SJCRH30 (cell line): ENCODE measurements around the gene DNM3. TPM values are rescaled to one million over a fixed set of nuclear protein-coding genes. Genes with fewer than 3 reads are reported as not detected.

Experiments
- DNase-seq, 2 experiments: peaks; one replicate each; pipeline ENCODE4 v3.0.0-alpha.2; 2015 to 2020
- H3K27ac ChIP-seq: fragments of 250-450 bp; sonication (Bioruptor Pico); 2 replicates; pipeline ENCODE4 v1.5.1; 2020; ENCODE audit warnings: mild to moderate bottlenecking, moderate library complexity
- H3K27me3 ChIP-seq: fragments of 250-450 bp; sonication (Bioruptor Pico); 2 replicates; pipeline ENCODE4 v1.5.1; 2020; ENCODE audit warnings: mild to moderate bottlenecking, moderate library complexity
- H3K36me3 ChIP-seq: fragments of 250-450 bp; sonication (Bioruptor Pico); 2 replicates; pipeline ENCODE4 v1.5.1; 2020; ENCODE audit warnings: mild to moderate bottlenecking, moderate library complexity
- H3K4me1 ChIP-seq: fragments of 250-450 bp; sonication (Bioruptor Pico); 2 replicates; pipeline ENCODE4 v1.5.1; 2020; ENCODE audit warnings: mild to moderate bottlenecking, moderate library complexity
- H3K4me3 ChIP-seq: fragments of 250-450 bp; sonication (Bioruptor Pico); 2 replicates; pipeline ENCODE4 v1.5.1; 2020; ENCODE audit warnings: mild to moderate bottlenecking, moderate library complexity
- H3K9me3 ChIP-seq: fragments of 250-450 bp; sonication (Bioruptor Pico); replicated peaks from 2 replicates; pipeline ENCODE4 v1.5.1; 2020; ENCODE audit warnings: mild to moderate bottlenecking, moderate library complexity
- total RNA-seq: library from RNA; depleted of rRNA; stranded (reverse); fragments of >200 nt; shearing (Covaris generic); gene quantifications from 2 replicates; pipeline ENCODE4 v1.2.3, GENCODE V29; 2014

Gene DNM3
- total RNA-seq, 1 experiment from 2014 or later = 13.7 TPM

DNA sequence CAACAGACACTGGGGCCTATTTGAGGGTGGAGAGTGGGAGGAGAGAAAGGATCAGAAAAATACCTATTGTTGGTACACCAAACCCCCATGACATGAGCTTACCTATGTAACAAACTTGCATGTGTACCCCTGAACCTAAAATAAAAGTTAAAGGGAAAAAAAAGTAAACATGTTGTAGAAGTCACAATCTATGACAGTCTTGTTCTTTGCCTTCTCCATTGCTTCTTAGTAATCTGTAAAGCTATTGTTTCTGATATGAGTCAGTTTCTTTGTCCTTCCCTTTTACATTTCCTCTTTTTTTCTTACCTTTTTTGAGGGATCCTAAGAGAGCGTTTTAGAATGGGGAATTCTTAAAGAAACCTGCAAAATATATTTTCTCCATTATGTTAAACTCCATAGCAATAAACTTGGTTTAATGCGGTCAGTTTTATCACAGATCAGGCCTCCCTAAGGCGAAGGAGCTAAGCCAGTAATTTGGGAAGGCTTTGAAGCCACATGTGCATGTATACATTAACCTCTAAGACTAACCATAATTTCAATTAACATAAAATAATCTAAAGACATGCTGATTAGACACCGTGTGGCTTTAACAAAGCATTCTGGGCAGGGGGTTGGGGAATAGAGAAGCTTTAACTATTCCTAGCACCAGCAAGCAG is 501.4 kb downstream of the DNM3 start:
- H3K27ac ChIP-seq = peak overlapping the region; percentile 92
- H3K4me1 ChIP-seq = peaks cover 18% of the 10 kb centered on the region
- H3K9me3 ChIP-seq = peaks cover 8% of the 10 kb centered on the region
- no peaks in the 10 kb centered on the region for H3K27me3 ChIP-seq
- DNase-seq = no peak
- no peaks in the 10 kb centered on the region for H3K36me3 ChIP-seq
- H3K4me3 ChIP-seq = no peak overlapping the region; the same call in 1 of the 2 replicates

GRCh38 chr1:172343240-172344160 is 502.2 kb downstream of the DNM3 start:
- H3K4me1 ChIP-seq = peaks cover 18% of the 10 kb centered on the region
- peak in 1 of 2 experiments; percentile 75 for DNase-seq
- no peaks in the 10 kb centered on the region for H3K27me3 ChIP-seq
- no peaks in the 10 kb centered on the region for H3K36me3 ChIP-seq
- H3K9me3 ChIP-seq = peaks cover 8% of the 10 kb centered on the region
- peak overlapping the region; percentile 92 for H3K27ac ChIP-seq
- H3K4me3 ChIP-seq = peak overlapping the region; percentile 49

- DNase-seq = no peak
- no peaks in the 10 kb centered on the region for H3K36me3 ChIP-seq
- no peaks in the 10 kb centered on the region for H3K27me3 ChIP-seq
- H3K4me3 ChIP-seq = no peak overlapping the region
- peaks cover 19% of the 10 kb centered on the region for H3K4me1 ChIP-seq
- H3K9me3 ChIP-seq = peaks cover 8% of the 10 kb centered on the region
- H3K27ac ChIP-seq = peak overlapping the region; percentile 92
Measured at GRCh38 chr1:172344444-172344843, 503.1 kb downstream of the DNM3 start.

DNA sequence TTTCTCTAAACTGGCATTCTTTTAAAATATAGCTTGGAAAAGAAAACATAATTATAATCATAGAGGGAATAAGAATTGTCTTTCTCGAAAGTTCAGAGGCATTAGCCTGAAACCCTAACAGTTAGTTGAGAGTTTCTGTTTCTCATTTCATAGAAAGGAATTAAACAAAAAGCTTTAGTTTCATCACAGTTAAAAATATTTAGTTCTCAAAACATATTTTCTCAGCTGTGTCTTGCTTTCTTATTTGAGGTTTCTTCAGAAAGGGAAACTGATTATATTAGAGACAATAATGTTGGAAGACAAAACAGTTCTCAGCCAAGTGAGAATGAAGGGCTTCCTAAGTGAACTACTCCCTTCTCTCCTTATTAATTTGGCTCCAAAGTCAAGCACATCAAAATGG is 503.8 kb downstream of the DNM3 start:
- H3K27me3 ChIP-seq = no peaks in the 10 kb centered on the region
- H3K9me3 ChIP-seq = peaks cover 8% of the 10 kb centered on the region
- H3K27ac ChIP-seq = no peak overlapping the region; the same call in 1 of the 2 replicates
- no peaks in the 10 kb centered on the region for H3K36me3 ChIP-seq
- H3K4me3 ChIP-seq = no peak overlapping the region
- no peak for DNase-seq
- peaks cover 25% of the 10 kb centered on the region for H3K4me1 ChIP-seq

DNA sequence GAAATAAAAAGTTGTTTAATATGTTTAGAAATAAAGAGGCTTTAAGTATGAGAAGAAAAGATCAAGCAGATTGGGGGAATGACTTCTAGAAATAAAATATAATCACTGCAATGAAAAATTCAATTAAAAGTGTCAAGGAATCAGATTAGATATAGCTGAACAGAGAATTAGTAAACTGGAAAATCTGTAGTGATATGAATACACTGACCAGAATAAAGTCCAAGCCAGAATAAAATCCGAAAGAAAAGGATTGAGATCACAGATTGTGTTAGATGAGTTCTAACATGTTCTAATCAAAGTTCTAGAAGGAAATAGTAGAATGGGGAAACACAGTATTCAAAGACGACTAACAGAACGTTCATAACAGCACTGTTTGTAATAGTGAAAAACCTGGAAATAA is 506.1 kb downstream of the DNM3 start:
- H3K4me1 ChIP-seq = peaks cover 44% of the 10 kb centered on the region
- no peak overlapping the region for H3K4me3 ChIP-seq
- H3K27me3 ChIP-seq = no peaks in the 10 kb centered on the region
- no peaks in the 10 kb centered on the region for H3K36me3 ChIP-seq
- peaks cover 8% of the 10 kb centered on the region for H3K9me3 ChIP-seq
- H3K27ac ChIP-seq = no peak overlapping the region
- no peak for DNase-seq

DNA sequence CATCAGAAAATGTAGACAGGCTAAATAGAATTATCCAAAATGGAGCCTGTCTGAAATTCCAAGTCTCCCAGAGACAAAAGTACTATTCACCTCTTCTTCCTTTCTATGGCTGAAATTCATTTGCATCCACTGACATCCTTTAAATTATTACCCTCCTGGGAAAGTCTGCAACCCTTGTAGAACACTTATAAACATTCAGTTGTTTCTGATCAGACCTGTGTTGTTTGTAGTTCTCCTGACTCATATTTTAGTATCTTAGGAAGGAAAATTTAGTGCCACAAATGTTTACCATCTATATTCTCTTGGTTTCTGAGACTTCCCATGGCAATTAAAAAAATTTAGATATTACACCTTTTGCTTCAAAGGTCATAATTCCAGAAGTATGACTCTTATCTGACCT is 509.6 kb downstream of the DNM3 start:
- DNase-seq = peak in 1 of 2 experiments; percentile 48
- Histone ChIP-seq H3K4me3 (no peak overlapping the region), H3K27me3 (no peaks in the 10 kb centered on the region)

DNA sequence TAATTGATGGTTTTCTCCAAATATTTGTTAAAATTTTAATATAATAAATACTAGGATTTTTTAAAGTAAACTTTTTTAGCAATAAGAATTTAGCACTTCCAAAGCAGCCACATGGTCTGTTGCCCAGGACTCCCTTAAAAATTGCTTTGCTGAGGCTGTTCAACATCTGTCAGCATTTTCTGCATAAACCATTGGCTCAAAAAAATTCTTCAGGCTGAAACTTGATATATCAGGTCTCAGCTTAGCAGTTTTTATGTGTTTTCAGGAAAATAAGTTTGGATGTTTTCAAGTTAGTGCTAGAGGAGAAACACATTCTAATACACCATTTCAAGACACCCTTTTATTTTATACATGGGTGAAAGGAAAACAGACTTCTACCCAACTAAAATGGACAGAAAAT is 510.0 kb downstream of the DNM3 start:
- peaks cover 55% of the 10 kb centered on the region for H3K4me1 ChIP-seq
- H3K36me3 ChIP-seq = no peaks in the 10 kb centered on the region
- peak overlapping the region; percentile 83 for H3K27ac ChIP-seq
- peak; percentile 43 to 83 for DNase-seq
- peaks cover 8% of the 10 kb centered on the region for H3K9me3 ChIP-seq
- H3K4me3 ChIP-seq = no peak overlapping the region
- H3K27me3 ChIP-seq = no peaks in the 10 kb centered on the region

More for the DNA sequence above, 509.6 kb downstream of the DNM3 start:
- Histone ChIP-seq H3K4me1 (peaks cover 50% of the 10 kb centered on the region), H3K27ac (peak overlapping the region; percentile 83), H3K9me3 (peaks cover 8% of the 10 kb centered on the region), H3K36me3 (no peaks in the 10 kb centered on the region)

DNA sequence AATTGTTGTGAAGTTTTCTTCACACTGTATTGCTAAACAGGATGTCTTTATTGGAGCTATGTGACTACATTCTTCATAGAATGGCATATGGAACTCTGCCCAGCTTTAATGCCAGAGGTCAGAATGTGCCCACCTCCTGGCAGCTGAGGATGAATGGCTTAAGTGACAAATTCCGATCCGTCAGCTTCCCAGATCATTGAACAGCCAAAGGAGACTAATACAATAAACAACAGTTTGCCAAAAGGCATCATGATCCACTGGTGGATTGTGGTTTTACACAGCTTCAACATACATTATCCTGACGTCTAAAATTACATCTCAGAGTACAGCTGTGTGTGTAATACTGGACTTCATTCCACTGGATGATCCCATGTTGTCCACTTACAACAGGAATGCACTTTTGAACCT is 510.5 kb downstream of the DNM3 start:
- DNase-seq = peak; percentile 85 to 96
- no peaks in the 10 kb centered on the region for H3K36me3 ChIP-seq
- peaks cover 59% of the 10 kb centered on the region for H3K4me1 ChIP-seq
- peaks cover 5% of the 10 kb centered on the region for H3K9me3 ChIP-seq
- H3K4me3 ChIP-seq = no peak overlapping the region
- no peaks in the 10 kb centered on the region for H3K27me3 ChIP-seq
- peak overlapping the region; percentile 83 for H3K27ac ChIP-seq

GRCh38 chr1:172352435-172352834 is 511.1 kb downstream of the DNM3 start:
- Histone ChIP-seq H3K27ac (peak overlapping the region; percentile 83), H3K36me3 (no peaks in the 10 kb centered on the region), H3K9me3 (no peaks in the 10 kb centered on the region), H3K4me3 (no peak overlapping the region), H3K27me3 (no peaks in the 10 kb centered on the region), H3K4me1 (peaks cover 66% of the 10 kb centered on the region)
- no peak for DNase-seq

DNA sequence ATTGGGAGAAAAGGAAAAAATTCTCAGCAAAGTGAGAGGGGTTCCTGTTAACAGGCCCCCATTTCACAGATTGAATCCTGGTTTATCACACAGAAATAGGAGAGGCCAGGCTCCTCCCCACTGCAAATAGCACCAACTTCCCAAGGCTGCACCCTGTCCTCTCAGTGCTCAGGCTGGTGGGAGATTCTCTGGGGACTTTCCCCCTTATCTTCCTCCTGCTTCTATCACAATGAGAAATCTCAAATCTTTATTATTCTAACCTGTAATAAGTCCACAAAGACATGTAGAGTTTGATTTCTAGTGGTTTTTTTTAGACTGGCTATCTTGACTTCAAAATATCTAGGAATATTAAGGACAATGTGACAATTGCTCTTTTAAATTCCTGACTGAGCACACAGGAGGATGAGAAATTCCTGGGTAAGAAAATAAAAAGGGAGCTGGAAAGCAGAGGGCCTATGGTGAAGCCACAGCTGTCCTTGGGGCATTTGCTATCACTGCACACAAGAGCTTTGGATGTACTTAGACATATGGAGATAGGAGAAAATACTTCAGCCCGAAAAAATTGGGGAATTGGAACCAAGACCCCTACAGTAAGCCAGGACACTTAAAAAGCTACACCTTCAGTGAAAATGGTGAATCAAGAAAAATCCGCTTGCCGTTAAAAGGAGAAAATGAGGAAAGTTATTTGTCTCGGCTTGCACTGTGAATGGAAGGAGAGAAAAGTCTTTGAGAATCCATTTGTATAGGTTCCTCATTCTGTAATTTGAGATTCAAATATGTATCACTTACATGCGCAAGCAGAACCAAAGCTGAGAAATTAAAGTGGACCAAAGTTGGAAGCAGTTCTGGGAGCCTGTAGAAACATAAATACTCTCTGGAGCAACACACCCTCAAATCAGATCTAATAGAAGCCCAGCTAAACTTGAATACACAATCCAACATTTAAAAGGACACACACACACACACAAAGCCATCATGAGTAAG is 513.3 kb downstream of the DNM3 start:
- peak in 1 of 2 experiments; percentile 59 for DNase-seq

GRCh38 chr1:172356620-172357019 is 515.3 kb downstream of the DNM3 start:
- H3K4me3 ChIP-seq = no peak overlapping the region
- peaks cover 73% of the 10 kb centered on the region for H3K4me1 ChIP-seq
- H3K27me3 ChIP-seq = no peaks in the 10 kb centered on the region
- H3K36me3 ChIP-seq = no peaks in the 10 kb centered on the region
- H3K9me3 ChIP-seq = no peaks in the 10 kb centered on the region
- no peak overlapping the region for H3K27ac ChIP-seq
- no peak for DNase-seq

More for the DNA sequence above, 513.3 kb downstream of the DNM3 start:
- Histone ChIP-seq H3K4me1 (peaks cover 77% of the 10 kb centered on the region), H3K4me3 (no peak overlapping the region), H3K36me3 (no peaks in the 10 kb centered on the region), H3K27ac (no peak overlapping the region), H3K9me3 (no peaks in the 10 kb centered on the region), H3K27me3 (no peaks in the 10 kb centered on the region)

DNA sequence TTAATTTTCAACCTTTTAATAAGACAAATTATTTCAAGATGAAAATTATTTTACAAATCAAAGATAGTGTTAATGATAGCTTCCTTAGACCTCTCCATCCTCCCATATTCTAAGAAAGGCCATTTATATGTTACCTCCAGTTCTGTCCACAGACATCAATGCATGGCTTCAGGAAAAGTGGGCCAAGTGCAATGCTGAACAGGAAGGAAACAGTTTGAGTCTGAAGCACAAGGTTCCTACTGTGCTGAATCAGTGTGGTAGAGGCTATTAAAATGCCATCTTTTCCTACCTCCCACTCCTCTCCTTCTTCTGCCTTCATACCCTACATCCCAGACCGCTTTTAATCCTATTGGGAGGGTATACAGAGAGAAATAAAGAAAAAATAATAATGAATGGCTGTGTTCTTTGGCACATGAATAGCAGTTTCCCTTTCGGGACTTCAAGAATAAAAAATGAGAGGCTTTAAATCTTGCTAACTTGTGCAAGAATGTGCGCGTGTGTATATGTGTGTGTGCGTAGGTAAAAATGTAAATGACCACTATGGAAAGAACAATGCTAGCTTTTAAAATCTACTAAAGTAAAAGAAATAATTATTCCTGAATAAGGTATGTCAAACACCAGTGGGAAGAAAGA is 516.6 kb downstream of the DNM3 start:
- Histone ChIP-seq H3K4me3 (peak overlapping the region; percentile 23), H3K4me1 (peaks cover 63% of the 10 kb centered on the region)
- DNase-seq = peak in 1 of 2 experiments; percentile 37

GRCh38 chr1:172359491-172359999 is 518.2 kb downstream of the DNM3 start:
- peak in 1 of 2 experiments; percentile 48 for DNase-seq
- Histone ChIP-seq H3K27me3 (no peaks in the 10 kb centered on the region), H3K4me3 (peak overlapping the region; percentile 23), H3K36me3 (no peaks in the 10 kb centered on the region), H3K27ac (peak overlapping the region; percentile 90), H3K4me1 (peaks cover 51% of the 10 kb centered on the region), H3K9me3 (0 out of 2 replicates have a peak, but pooled peaks cover 3% of the 10 kb centered on the region)

More for the DNA sequence above, 516.6 kb downstream of the DNM3 start:
- peak overlapping the region; percentile 90 for H3K27ac ChIP-seq
- no peaks in the 10 kb centered on the region for H3K27me3 ChIP-seq
- H3K9me3 ChIP-seq = no peaks in the 10 kb centered on the region
- H3K36me3 ChIP-seq = no peaks in the 10 kb centered on the region
